HG02798 (cell line): Measurements from ENCODE around the gene BCAS3.

Experiments
- ATAC-seq: cut with Tn5 transposase; IDR thresholded peaks from one replicate; pipeline ENCODE4 v1.9.1; 2021; ENCODE audit warnings: mild to moderate bottlenecking; ENCODE audit not compliant: unreplicated experiment, poor library complexity

Gene BCAS3

GRCh38 chr17:61382796-61383688 lies 705.4 kb downstream of the BCAS3 start:
- ATAC-seq: no peak

DNA sequence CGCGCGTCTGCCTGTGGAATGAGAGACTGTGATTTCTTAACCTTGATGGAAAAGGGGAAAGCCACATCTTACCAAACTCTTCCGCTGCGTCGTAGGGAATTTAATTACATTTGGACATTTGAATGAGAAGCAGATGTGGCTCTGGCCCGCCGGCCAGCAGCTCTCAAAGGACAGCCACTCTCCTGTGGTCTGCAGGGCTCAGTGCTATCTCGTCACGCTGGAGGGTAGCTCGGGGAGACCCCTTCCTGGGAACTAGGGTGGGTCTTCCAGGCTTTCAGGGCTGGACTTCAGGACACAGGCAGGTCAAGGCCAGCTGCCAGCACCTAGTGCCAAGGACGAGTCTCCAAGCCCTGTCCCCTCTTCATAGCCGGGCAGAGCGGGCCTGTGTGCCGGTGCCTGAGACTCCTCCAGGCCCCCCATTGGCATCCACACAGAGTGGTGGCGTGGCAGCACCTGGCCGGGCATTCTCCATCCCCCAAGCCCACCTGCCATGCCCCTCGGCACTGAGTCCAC lies 706.1 kb downstream of the BCAS3 start:
- ATAC-seq: no peak

- no peak for ATAC-seq
These were observed 706.7 kb downstream of the BCAS3 start for GRCh38 chr17:61384354-61384691.

DNA sequence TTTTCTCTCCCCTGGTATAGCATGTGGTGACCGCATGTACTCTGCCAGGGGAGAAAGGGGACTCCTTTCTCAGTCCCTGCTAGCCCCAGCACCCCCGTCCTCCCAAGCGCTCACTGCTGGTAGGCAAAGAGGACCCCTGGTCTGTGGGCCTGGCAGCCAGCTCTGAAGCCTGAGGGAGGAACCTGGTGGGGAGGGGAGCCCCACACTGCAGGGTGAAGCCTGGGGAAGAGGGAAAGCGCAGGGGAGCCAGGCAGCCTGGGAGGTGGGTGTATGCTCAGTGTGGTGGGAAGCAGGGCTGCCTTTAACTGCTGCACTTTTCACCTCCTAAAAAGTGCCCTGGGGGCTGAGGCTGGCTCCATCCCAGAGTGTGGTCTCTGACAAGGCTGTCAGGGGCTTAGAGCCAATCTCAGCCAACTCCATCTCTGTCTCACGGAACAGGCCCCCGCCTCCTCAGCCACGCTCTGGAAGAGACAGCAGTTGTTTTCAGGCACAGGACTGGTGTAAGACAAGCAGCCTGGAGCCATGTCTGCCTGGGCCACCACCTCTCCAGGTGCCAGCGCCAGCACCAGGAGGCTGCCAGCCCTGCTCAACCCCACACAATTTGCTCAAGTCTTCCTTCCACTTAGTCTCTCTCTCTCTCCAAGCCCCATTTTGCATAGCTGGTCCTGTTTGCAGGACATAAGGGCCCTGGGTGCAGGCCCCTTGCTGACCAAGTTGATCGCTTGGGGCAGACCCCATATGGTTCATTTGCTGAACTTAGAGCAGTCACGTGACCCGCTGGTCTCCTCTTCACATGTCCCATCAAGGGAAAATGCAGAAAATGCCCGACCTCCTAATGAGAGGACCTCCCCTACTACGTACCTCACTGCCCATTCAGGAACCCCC lies 707.3 kb downstream of the BCAS3 start:
- ATAC-seq: no peak

- no peak for ATAC-seq
These were observed 708.1 kb downstream of the BCAS3 start for GRCh38 chr17:61385577-61386236.

DNA sequence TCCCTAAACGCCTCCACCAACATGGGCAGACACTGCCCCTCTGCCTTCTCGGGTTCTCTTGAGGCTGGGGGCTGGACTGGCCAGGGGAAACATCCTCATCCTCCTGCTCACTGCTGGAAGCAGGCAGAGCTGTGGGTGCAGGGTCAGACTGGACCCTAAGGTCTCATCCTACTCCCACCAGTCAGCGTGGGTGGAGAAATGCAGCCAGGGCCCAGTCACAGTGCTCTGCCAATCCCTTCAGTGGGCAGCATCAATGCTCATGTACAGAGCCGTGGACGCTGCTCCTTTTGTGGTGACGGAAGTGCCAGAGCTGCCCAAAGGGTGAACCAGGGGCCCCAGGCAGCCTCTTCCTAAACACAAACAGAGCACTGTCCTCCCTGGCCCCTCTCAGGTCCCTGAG lies 708.6 kb downstream of the BCAS3 start:
- ATAC-seq: no peak

DNA sequence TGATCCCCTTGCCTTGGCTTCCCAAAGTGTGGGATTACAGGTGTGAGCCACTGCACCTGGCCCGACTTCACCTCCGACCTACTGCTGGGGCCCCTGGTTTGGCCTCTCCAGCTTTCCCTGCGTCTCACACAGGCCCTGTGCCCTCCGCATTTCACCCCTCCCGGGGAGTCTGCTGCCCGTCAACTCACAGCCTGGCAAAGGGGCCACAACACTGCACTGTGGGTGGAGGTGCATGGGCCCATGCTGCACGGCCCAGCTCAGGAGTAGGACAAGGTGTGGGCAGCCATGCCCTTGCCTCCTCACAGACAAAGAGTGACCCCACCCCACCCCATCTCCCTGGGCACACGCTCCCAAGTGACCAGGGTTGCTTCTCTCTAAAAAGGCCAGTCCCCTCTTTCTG lies 709.4 kb downstream of the BCAS3 start:
- ATAC-seq: no peak

GRCh38 chr17:61387511-61388305 lies 710.1 kb downstream of the BCAS3 start:
- ATAC-seq: no peak

DNA sequence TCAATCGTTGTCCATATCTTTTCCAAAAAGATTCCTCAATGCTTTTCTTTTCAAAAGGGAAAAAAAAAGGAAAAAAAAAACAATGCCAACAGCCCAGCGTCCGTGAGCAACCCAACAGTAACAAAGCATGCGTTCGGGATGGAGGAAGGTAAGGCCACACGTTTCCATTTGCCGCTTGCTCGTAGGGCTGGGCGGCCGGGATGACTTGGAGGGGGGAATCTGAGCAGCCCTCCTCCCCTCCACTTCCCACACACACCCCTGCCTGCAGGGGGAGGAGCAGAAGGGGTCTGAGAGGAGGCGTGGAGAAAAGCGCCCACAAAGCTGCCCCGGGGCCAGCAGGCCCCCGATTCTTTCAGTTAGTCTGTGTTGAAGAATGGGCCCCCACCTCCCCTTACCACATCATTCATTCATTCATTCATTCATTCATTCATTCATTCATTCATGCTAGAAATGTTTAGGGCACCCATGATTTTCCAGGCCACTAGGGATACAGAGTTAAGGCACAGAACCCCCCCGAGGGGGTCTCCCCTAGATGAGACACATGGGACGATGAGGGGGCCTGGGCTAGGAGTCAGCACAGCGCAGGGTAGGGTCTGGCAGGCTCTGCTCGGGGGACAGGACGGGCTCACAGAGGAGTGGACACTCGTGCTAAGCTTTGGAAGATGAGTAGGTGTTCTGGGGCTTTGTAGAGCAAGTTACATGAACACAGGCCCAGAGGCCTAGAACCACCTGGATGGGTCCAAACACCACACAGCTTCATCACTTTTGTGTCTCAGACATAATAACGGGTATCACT lies 711.1 kb downstream of the BCAS3 start:
- no peak for ATAC-seq

GRCh38 chr17:61389670-61390478 lies 712.2 kb downstream of the BCAS3 start:
- no peak for ATAC-seq

DNA sequence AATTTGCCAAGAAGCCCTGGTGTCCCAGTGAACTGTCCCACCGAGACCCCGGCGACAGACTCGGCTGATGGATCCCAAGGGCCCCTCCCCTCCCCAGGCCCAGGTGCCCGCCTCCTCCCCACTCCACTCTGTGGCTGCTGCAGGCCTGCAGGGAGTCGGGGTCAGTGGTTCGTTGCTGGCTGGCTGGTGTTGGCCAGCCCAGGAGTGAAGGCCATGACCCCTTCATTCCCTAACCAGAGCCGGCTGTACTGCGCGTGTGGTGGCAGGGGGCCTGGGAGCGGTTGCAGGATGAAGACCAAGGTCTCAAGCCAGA lies 712.8 kb downstream of the BCAS3 start:
- ATAC-seq: no peak

- ATAC-seq: no peak
These were observed 714.1 kb downstream of the BCAS3 start for GRCh38 chr17:61391595-61392291.

DNA sequence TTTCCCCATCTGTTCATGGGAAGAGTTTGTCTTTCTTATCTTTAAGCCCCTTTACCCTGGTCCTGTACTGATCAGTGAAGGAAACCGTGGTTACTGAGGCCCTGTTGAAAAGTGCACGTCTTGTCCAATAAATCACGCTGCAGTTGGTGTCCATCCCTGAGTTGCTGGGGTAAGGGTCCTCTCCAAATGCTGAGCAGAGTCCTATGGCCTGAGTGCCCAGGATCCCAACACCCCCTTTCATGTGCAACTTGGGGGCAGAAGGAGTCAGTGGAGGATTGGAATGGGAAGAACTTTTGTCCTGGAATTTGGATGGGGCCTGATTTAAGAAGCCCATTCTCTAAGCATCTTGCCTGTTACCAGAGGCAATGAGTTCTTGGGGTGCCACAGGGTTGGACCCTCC lies 715.0 kb downstream of the BCAS3 start:
- ATAC-seq: no peak

DNA sequence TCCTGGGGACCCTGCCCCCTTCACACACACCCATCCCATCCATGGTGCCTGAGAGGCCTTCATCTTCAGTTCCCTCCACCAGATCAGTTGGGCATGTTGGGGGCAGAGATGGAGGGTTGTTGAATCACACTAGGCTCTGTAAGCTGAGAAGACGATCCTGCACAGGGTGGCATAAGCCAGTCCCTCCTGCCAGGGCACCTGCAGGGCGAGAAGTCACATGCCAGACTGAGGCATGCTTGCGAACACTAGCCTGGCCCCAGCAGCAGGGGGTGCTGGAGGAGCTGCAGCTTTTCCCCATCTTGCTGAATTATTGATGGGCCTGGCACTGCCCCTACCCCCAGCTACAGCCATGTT lies 715.9 kb downstream of the BCAS3 start:
- no peak for ATAC-seq

- ATAC-seq: no peak
These were observed 716.4 kb downstream of the BCAS3 start for GRCh38 chr17:61393904-61394629.

- ATAC-seq: no peak
These were observed 717.2 kb downstream of the BCAS3 start for GRCh38 chr17:61394630-61395408.
